Measurements from ENCODE around the gene ZNFX1.

The ZNFX1 gene

GRCh38 chr20:49234831-49235230, 43.0 kb downstream of the ZNFX1 start:
- no peak for DNase-seq
- WGBS = 98% methylated on average over 6 of the region's 6 CpGs
- no peak overlapping the region for H3K4me2 ChIP-seq (ENCODE audit: low read length, poor library complexity, severe bottlenecking)

GRCh38 chr20:49233226-49233625, 44.6 kb downstream of the ZNFX1 start:
- no peak overlapping the region for H2BK5ac ChIP-seq (ENCODE audit: low read depth, low read length, poor library complexity, severe bottlenecking)
- peaks cover 14% of the 10 kb centered on the region for H3K79me1 ChIP-seq (replicated peaks; ENCODE audit: low read length, poor library complexity, severe bottlenecking)
- H4K8ac ChIP-seq (ENCODE audit: low read length) = no peak overlapping the region
- no peak overlapping the region for H3K9ac ChIP-seq (ENCODE audit: low read length)
- H3K18ac ChIP-seq (ENCODE audit: low read depth in 1 of 2, low read length in 2 of 2) = no peak overlapping the region
- DNase-seq = no peak
- peaks cover 65 to 89% of the 10 kb centered on the region in 2 experiments for H3K36me3 ChIP-seq (ENCODE audit: control insufficient read depth in 1 of 2, insufficient read depth in 2 of 2, low read depth in 1 of 2, low read length in 2 of 2)
- H2BK120ac ChIP-seq (ENCODE audit: low read depth, low read length) = no peak overlapping the region
- H3K4ac ChIP-seq (ENCODE audit: low read depth in 1 of 2, low read length in 2 of 2) = no peak overlapping the region
- H3K4me2 ChIP-seq (ENCODE audit: low read length, poor library complexity, severe bottlenecking) = no peak overlapping the region
- no peak overlapping the region for H2AK5ac ChIP-seq (ENCODE audit: low read length, severe bottlenecking)
- H3K23ac ChIP-seq (ENCODE audit: low read length in 2 of 2) = no peak overlapping the region
- H2BK12ac ChIP-seq (ENCODE audit: low read length in 2 of 2) = no peak overlapping the region
- H4K91ac ChIP-seq (ENCODE audit: low read length) = no peak overlapping the region
- H3K4me3 ChIP-seq (ENCODE audit: insufficient read depth in 1 of 2, low read depth in 1 of 2, low read length in 2 of 2) = no peak overlapping the region
- H2AFZ ChIP-seq (ENCODE audit: low read depth, low read length) = no peak overlapping the region
- H3K4me1 ChIP-seq (ENCODE audit: control insufficient read depth, insufficient read depth, low read depth, low read length) = no peaks in the 10 kb centered on the region
- 97% methylated on average over 10 of the region's 10 CpGs for WGBS
- H3K27ac ChIP-seq (ENCODE audit: low read length, poor library complexity, severe bottlenecking) = no peak overlapping the region
- H3K9me3 ChIP-seq (ENCODE audit: control insufficient read depth, low read length) = no peaks in the 10 kb centered on the region
- H3K27me3 ChIP-seq (ENCODE audit: control insufficient read depth in 1 of 2, insufficient read depth in 1 of 2, low read length in 2 of 2) = no peaks in the 10 kb centered on the region
- H3K14ac ChIP-seq (ENCODE audit: low read length in 2 of 2) = no peak overlapping the region
- no peak overlapping the region for H2BK15ac ChIP-seq (ENCODE audit: low read depth, poor library complexity, severe bottlenecking)

More at GRCh38 chr20:49234831-49235230, 43.0 kb downstream of the ZNFX1 start:
- no peak overlapping the region for H4K91ac ChIP-seq (ENCODE audit: low read length)
- peaks cover 69 to 89% of the 10 kb centered on the region in 2 experiments for H3K36me3 ChIP-seq (ENCODE audit: control insufficient read depth in 1 of 2, insufficient read depth in 2 of 2, low read depth in 1 of 2, low read length in 2 of 2)
- no peak overlapping the region for H3K4me3 ChIP-seq (ENCODE audit: insufficient read depth in 1 of 2, low read depth in 1 of 2, low read length in 2 of 2)
- no peak overlapping the region for H3K9ac ChIP-seq (ENCODE audit: low read length)
- no peak overlapping the region for H2AK5ac ChIP-seq (ENCODE audit: low read length, severe bottlenecking)
- no peak overlapping the region for H3K14ac ChIP-seq (ENCODE audit: low read length in 2 of 2)
- H3K27me3 ChIP-seq (ENCODE audit: control insufficient read depth in 1 of 2, insufficient read depth in 1 of 2, low read length in 2 of 2) = no peaks in the 10 kb centered on the region
- H3K18ac ChIP-seq (ENCODE audit: low read depth in 1 of 2, low read length in 2 of 2) = no peak overlapping the region
- H3K4ac ChIP-seq (ENCODE audit: low read depth in 1 of 2, low read length in 2 of 2) = no peak overlapping the region
- no peak overlapping the region for H2BK120ac ChIP-seq (ENCODE audit: low read depth, low read length)
- no peak overlapping the region for H2BK5ac ChIP-seq (ENCODE audit: low read depth, low read length, poor library complexity, severe bottlenecking)
- no peaks in the 10 kb centered on the region for H3K9me3 ChIP-seq (ENCODE audit: control insufficient read depth, low read length)
- no peak overlapping the region for H4K8ac ChIP-seq (ENCODE audit: low read length)
- H3K23ac ChIP-seq (ENCODE audit: low read length in 2 of 2) = no peak overlapping the region
- peaks cover 18% of the 10 kb centered on the region for H3K79me1 ChIP-seq (replicated peaks; ENCODE audit: low read length, poor library complexity, severe bottlenecking)
- no peak overlapping the region for H2AFZ ChIP-seq (ENCODE audit: low read depth, low read length)
- H2BK15ac ChIP-seq (ENCODE audit: low read depth, poor library complexity, severe bottlenecking) = no peak overlapping the region
- no peaks in the 10 kb centered on the region for H3K4me1 ChIP-seq (ENCODE audit: control insufficient read depth, insufficient read depth, low read depth, low read length)
- no peak overlapping the region for H2BK12ac ChIP-seq (ENCODE audit: low read length in 2 of 2)
- no peak overlapping the region for H3K27ac ChIP-seq (ENCODE audit: low read length, poor library complexity, severe bottlenecking)

- Histone ChIP-seq H3K27me3 (ENCODE audit: control insufficient read depth in 1 of 2, insufficient read depth in 1 of 2, low read length in 2 of 2) (no peaks in the 10 kb centered on the region), H4K8ac (ENCODE audit: low read length) (no peak overlapping the region), H2AK5ac (ENCODE audit: low read length, severe bottlenecking) (no peak overlapping the region), H3K4me3 (ENCODE audit: insufficient read depth in 1 of 2, low read depth in 1 of 2, low read length in 2 of 2) (no peak overlapping the region), H3K36me3 (ENCODE audit: control insufficient read depth in 1 of 2, insufficient read depth in 2 of 2, low read depth in 1 of 2, low read length in 2 of 2) (peaks cover 69 to 83% of the 10 kb centered on the region in 2 experiments), H3K4me2 (ENCODE audit: low read length, poor library complexity, severe bottlenecking) (no peak overlapping the region), H2BK5ac (ENCODE audit: low read depth, low read length, poor library complexity, severe bottlenecking) (no peak overlapping the region), H2BK12ac (ENCODE audit: low read length in 2 of 2) (no peak overlapping the region), H3K4ac (ENCODE audit: low read depth in 1 of 2, low read length in 2 of 2) (no peak overlapping the region), H4K91ac (ENCODE audit: low read length) (no peak overlapping the region), H2BK15ac (ENCODE audit: low read depth, poor library complexity, severe bottlenecking) (no peak overlapping the region), H3K79me1 (replicated peaks; ENCODE audit: low read length, poor library complexity, severe bottlenecking) (peaks cover 14% of the 10 kb centered on the region), H2BK120ac (ENCODE audit: low read depth, low read length) (no peak overlapping the region), H3K9ac (ENCODE audit: low read length) (no peak overlapping the region), H3K27ac (ENCODE audit: low read length, poor library complexity, severe bottlenecking) (no peak overlapping the region), H2AFZ (ENCODE audit: low read depth, low read length) (no peak overlapping the region), H3K18ac (ENCODE audit: low read depth in 1 of 2, low read length in 2 of 2) (no peak overlapping the region), H3K4me1 (ENCODE audit: control insufficient read depth, insufficient read depth, low read depth, low read length) (no peaks in the 10 kb centered on the region), H3K14ac (ENCODE audit: low read length in 2 of 2) (no peak overlapping the region), H3K9me3 (ENCODE audit: control insufficient read depth, low read length) (no peaks in the 10 kb centered on the region), H3K23ac (ENCODE audit: low read length in 2 of 2) (no peak overlapping the region)
- DNase-seq = no peak
- WGBS = 98% methylated on average over 7 of the region's 7 CpGs
Observed at GRCh38 chr20:49231471-49231870, 46.4 kb downstream of the ZNFX1 start.

GRCh38 chr20:49230561-49231133, 47.2 kb downstream of the ZNFX1 start:
- Histone ChIP-seq H2BK120ac (ENCODE audit: low read depth, low read length) (no peak overlapping the region), H3K14ac (ENCODE audit: low read length in 2 of 2) (no peak overlapping the region), H4K91ac (ENCODE audit: low read length) (no peak overlapping the region), H3K79me1 (replicated peaks; ENCODE audit: low read length, poor library complexity, severe bottlenecking) (peaks cover 16% of the 10 kb centered on the region), H2AK5ac (ENCODE audit: low read length, severe bottlenecking) (no peak overlapping the region), H3K36me3 (ENCODE audit: control insufficient read depth in 1 of 2, insufficient read depth in 2 of 2, low read depth in 1 of 2, low read length in 2 of 2) (peaks cover 70 to 85% of the 10 kb centered on the region in 2 experiments), H3K27ac (ENCODE audit: low read length, poor library complexity, severe bottlenecking) (no peak overlapping the region), H3K18ac (ENCODE audit: low read depth in 1 of 2, low read length in 2 of 2) (no peak overlapping the region), H3K4ac (ENCODE audit: low read depth in 1 of 2, low read length in 2 of 2) (no peak overlapping the region), H2BK5ac (ENCODE audit: low read depth, low read length, poor library complexity, severe bottlenecking) (no peak overlapping the region), H3K4me2 (ENCODE audit: low read length, poor library complexity, severe bottlenecking) (no peak overlapping the region), H2BK12ac (ENCODE audit: low read length in 2 of 2) (no peak overlapping the region), H2AFZ (ENCODE audit: low read depth, low read length) (no peak overlapping the region), H3K9me3 (ENCODE audit: control insufficient read depth, low read length) (no peaks in the 10 kb centered on the region), H4K8ac (ENCODE audit: low read length) (no peak overlapping the region), H3K4me1 (ENCODE audit: control insufficient read depth, insufficient read depth, low read depth, low read length) (no peaks in the 10 kb centered on the region), H3K4me3 (ENCODE audit: insufficient read depth in 1 of 2, low read depth in 1 of 2, low read length in 2 of 2) (no peak overlapping the region), H3K27me3 (ENCODE audit: control insufficient read depth in 1 of 2, insufficient read depth in 1 of 2, low read length in 2 of 2) (no peaks in the 10 kb centered on the region), H2BK15ac (ENCODE audit: low read depth, poor library complexity, severe bottlenecking) (no peak overlapping the region), H3K9ac (ENCODE audit: low read length) (no peak overlapping the region), H3K23ac (ENCODE audit: low read length in 2 of 2) (no peak overlapping the region)
- WGBS = 83% methylated on average over 7 of the region's 8 CpGs
- DNase-seq = peak; percentile 69

Measured in mesenchymal stem cell (in vitro differentiated cells and primary cell).